Raji (cell line): ENCODE measurements around the gene IMPA2.

Source experiments
- POLR2A ChIP-seq: IDR thresholded peaks from 2 replicates; pipeline ENCODE4 v1.6.1; 2011; ENCODE audit warnings: low read depth, low read length, control low read depth; ENCODE audit not compliant: insufficient read depth

The IMPA2 gene

GRCh38 chr18:12057419-12058039 is 76.2 kb downstream of the IMPA2 start:
- TF ChIP-seq POLR2A: no peak

GRCh38 chr18:12059334-12060181 is 78.3 kb downstream of the IMPA2 start:
- no peak for TF ChIP-seq POLR2A

- no peak for TF ChIP-seq POLR2A
Measured at GRCh38 chr18:12060182-12060870, 79.0 kb downstream of the IMPA2 start.

- no peak for TF ChIP-seq POLR2A
Measured at GRCh38 chr18:12061685-12062084, 80.4 kb downstream of the IMPA2 start.

GRCh38 chr18:12062974-12063373 is 81.7 kb downstream of the IMPA2 start:
- TF ChIP-seq POLR2A: no peak

- TF ChIP-seq POLR2A: no peak
Measured at GRCh38 chr18:12064086-12064763, 82.9 kb downstream of the IMPA2 start.

GRCh38 chr18:12065397-12065796 is 84.1 kb downstream of the IMPA2 start:
- TF ChIP-seq POLR2A: no peak

- TF ChIP-seq POLR2A: no peak
Measured at GRCh38 chr18:12066910-12067511, 85.7 kb downstream of the IMPA2 start.

GRCh38 chr18:12067671-12068070 is 86.4 kb downstream of the IMPA2 start:
- TF ChIP-seq POLR2A: no peak

- TF ChIP-seq POLR2A: no peak
Measured at GRCh38 chr18:12068950-12069320, 87.6 kb downstream of the IMPA2 start.

- TF ChIP-seq POLR2A: no peak
Measured at GRCh38 chr18:12072996-12073395, 91.7 kb downstream of the IMPA2 start.

- no peak for TF ChIP-seq POLR2A
Measured at GRCh38 chr18:12074736-12075135, 93.4 kb downstream of the IMPA2 start.

GRCh38 chr18:12076424-12077140 is 95.3 kb downstream of the IMPA2 start:
- TF ChIP-seq POLR2A: no peak

GRCh38 chr18:12079491-12080237 is 98.4 kb downstream of the IMPA2 start:
- no peak for TF ChIP-seq POLR2A
